ENCODE measurements around the gene ANGEL1.

ANGEL1 gene

GRCh38 chr14:76812422-76813383 lies at the start of gene ANGEL1:
ANGEL1 (minus strand) TSS chr14:76812882; CDS start chr14:76812827, 55 bp downstream.
- peak; percentile 90 for DNase-seq

DNA sequence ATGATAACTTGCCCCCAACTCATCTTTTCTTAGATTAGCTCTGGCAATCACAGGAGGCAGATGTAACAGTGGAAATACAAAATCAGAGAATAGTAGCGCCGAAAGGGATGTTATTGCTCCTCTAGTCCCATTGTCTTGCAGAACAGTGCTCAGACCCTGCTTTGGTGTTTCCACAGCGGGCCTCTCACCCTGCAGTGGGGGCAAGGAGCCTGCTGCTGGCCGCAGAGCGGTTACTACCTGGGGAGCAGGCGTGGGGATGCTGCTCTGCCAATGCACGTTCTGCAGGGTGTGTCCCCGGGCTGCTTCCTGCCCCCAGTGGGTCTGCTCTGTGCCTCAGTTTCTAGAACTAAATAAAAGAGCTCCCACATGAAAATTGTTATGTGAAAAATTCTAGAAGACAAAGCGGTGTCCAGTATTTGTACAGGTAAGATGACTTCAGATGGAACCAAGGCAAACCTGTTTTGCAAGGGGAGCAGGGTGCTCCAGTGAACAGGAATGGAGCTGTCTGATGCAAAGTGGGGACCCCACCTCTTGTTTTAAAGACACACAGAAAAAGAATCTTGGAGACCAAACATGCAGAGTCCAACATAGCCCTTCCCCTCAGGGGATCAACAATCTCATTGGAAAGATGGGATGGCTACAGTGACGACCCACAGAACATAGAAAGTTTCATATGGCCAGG lies 49.0 kb upstream of the ANGEL1 start:
- DNase-seq: no peak

GRCh38 chr14:76856769-76857168 lies 44.1 kb upstream of the ANGEL1 start:
- no peak for DNase-seq

GRCh38 chr14:76855066-76855465 lies 42.4 kb upstream of the ANGEL1 start:
- DNase-seq: no peak

GRCh38 chr14:76848879-76849278 lies 36.2 kb upstream of the ANGEL1 start:
- no peak for DNase-seq

- no peak for DNase-seq
Measured at GRCh38 chr14:76846331-76847047, 33.8 kb upstream of the ANGEL1 start.

- no peak for DNase-seq
Measured at GRCh38 chr14:76844223-76844622, 31.5 kb upstream of the ANGEL1 start.

- no peak for DNase-seq
Measured at GRCh38 chr14:76842414-76842813, 29.7 kb upstream of the ANGEL1 start.

DNA sequence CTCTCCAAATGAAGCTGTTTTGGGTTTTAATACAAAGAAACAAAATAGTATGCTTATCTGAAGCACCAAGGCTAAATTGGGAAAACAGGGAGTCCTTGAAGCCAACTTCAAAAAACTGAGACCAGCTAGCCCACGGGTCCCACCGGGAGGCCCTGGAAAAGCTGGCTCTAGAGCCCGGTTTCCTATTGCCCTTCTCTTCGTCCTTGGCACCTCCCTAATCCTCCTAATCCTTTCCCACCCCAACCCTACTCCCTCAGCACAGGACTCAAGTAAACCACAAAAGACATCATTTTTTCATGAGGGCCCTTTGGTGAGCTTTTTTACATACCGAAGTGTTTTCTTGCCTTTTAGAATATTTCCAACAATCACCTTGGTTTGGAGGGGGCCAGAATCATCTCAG lies 24.8 kb upstream of the ANGEL1 start:
- DNase-seq: no peak

DNA sequence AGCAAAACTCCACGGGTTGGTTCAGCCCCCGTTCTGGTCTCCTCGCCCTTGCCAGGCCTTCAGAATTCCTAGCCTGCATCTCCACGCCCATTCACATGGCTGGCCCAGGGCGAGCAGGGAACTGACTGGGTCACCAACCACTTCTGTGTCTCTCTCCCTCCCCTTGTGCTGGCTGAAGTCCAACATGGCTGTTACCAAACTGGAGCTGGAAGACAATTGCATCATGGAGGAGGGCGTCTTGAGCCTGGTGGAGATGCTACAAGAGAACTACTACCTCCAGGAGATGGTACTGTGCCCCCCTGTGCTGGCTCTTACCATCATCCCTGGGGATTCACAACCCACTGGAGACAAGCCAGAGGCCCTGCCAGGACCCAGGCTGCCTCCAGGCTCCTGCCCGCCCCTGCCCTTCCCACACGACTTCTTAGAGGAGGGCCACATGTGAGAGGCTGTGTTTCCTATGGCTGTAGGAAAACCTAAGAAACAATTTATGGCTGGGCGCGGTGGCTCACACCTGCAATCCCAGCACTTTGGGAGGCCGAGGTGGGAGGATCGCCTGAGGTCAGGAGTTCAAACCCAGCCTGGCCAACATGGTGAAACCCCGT lies 23.4 kb upstream of the ANGEL1 start:
- no peak for DNase-seq

DNA sequence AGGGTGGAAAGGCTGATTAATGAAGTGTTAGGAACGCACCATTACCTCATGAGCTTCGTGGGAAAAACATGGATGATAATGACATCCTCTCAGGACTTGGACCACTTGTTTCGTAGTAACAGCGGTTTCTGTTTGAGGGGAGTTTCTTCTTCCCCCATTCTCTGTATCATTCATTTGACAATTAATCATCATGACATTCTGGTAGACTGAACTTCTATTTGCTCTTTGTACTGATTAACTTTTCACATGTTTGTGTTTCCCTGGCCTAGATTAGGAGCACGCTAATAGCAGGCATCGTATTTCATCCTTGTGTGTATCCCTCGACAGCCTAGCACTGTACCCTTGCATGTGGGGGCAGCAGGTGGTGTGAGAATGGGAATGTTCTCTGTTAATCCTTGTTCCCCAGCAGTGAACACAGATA lies 21.6 kb upstream of the ANGEL1 start:
- no peak for DNase-seq

GRCh38 chr14:76833011-76833410 lies 20.3 kb upstream of the ANGEL1 start:
- no peak for DNase-seq

DNA sequence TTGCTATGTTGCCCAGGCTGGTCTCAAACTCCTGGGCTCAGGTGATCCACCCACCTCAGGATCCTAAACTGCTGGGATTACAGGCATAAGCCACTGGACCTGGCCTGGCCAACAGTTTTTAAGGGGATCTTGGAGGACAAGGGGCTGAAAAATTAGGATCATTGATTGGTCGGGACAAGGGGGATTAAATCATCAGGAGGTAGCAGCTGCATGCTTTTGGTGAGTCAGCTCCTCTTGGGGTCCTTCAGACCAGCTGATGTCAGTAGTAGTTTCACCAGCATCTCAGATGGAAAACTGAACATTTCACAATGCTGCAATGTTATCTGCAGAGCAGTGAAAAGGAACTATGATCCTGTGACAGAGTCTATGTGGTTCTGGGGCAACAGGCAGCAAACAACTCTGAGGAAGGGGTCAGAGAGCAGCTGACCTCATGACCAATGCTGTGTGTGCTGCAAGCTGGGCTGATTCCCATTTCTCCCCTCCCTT lies 19.9 kb upstream of the ANGEL1 start:
- DNase-seq: no peak

DNA sequence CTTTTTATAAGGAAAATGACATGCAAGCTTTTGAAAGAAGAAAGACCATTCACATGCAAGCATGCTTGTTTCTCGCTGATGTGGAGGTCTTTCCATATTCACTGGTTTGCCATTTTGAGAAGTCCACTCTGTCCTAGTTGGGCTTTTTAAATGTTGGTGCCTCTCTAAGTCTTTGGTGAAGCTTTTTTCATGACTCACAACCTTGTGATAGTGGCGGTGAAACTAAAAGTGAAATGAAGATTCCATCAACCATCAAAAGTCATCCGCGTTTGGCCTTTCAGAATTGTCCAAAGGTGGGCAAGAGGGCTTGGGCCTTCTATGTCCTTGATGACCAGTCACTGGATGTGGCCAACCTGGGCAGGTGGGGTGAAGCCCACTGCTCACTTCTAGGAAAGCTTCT lies 17.9 kb upstream of the ANGEL1 start:
- no peak for DNase-seq

DNA sequence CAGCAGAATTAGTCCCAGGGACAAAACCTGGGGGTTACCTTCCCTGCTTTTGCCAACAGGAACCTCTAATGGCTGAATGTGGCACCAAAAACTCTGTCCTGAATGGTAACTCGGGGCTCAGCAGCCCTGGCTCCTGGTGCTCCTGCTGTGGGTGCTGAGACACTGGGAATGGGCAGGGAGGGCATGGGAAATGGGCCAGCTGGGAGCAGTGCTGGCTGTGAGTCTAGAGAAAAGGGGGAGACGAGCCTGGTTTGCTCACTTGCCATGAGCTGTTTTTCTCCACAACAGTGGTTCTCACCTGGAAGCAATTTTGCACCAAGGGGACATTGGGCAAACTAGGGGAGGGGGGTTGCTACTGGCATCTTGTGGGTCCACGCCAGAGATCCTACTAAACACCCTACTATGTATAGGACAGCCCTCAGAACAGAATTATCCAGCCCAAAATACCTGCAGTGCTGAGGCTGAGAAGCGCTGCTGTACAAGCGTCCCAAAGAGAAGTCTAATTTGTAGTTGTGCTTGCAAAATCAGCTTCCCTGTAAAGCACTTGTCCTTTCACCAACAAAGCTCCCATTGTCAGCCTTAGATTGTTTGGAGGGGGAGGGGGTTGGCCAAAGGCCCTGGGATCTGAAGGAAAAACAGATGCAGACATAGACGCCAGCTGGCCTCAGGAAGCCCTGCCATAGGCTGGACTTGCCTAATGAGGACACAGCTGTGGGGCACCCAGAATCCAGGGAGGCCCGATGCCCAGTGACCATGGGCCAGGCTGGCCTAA lies 17.2 kb upstream of the ANGEL1 start:
- DNase-seq: no peak

- no peak for DNase-seq
Measured at GRCh38 chr14:76829013-76829365, 16.3 kb upstream of the ANGEL1 start.

DNA sequence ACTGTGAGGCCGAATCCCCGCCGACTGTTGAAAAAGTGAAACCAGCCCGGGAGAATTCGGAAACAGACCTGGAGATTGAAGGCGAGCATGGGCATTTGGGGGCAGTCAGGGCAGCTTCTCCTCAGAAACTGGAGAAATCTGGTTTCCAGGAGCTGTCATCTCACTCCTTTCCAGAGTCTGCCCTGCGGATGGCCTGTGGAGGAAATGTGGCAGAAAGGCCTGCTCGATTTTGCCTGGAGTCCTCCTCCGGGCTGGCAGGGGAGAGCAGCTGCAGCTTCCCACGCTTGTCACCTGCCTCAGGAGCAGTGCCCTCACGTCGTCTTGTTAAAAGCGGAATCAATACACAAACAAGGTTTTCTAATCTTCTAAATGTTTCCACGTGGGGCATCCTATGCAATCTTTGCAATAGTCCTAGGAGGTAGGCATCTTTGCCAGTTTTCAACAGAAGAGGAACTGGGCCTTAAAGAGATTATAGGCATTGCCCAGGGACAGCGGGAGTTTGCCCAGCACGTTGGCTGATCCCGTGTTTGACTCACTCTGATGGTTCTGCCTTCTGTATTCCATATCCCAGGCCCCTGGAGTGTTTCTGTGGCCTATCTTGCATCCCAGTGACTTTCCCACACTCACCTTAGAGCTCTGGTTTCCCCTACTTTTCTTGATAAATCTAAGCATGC lies 15.8 kb upstream of the ANGEL1 start:
- DNase-seq: no peak

GRCh38 chr14:76827696-76828296 lies 15.1 kb upstream of the ANGEL1 start:
- DNase-seq: no peak

DNA sequence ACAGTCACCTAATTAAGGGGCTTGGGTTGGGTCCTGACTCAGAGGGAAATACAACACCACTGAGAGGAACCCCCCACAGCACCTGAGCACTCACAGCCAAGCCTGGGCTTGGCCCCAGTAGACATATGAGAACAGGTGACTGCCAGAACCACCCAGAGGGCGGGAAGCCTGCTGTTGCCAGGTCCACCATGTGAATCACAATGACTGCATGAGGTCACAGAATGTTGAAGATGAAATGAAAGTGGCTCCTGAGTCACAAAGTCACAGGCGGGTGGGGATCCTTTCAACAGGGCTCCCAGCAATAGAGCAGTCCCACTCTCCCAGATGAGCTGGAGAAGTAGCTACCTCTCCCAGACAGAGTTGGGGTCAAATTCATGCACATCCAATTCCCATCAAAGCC lies 13.4 kb upstream of the ANGEL1 start, which contains the start of gene LRRC74A:
Gene LRRC74A, plus strand, starts transcription at position 287 of the 400 bp plus-strand sequence. CDS start 290 bp downstream, outside the sequence.
- no peak for DNase-seq

- DNase-seq: no peak
Measured at GRCh38 chr14:76820700-76821099, 8.0 kb upstream of the ANGEL1 start.

Measured in NCI-H1105 treated with DMSO at 0.1 percent for 48 hours (cell line).